PC-3 (cell line): Measurements from ENCODE around the gene FOSL1.

Experiments
- EZH2phosphoT487 ChIP-seq: fragments of 300-600 bp; sonication (generic); IDR thresholded peaks from 2 replicates; pipeline ENCODE4 v1.6.1; 2018; ENCODE audit warnings: mild to moderate bottlenecking, antibody characterized with exemption, low read length, borderline replicate concordance
- TF ChIP-seq, protein P1 (sequence below): fragments of 300-600 bp; sonication (generic); conservative IDR thresholded peaks from 2 replicates; pipeline ENCODE4 v1.5.1; 2017; ENCODE audit warnings: antibody characterized with exemption, low read depth, mild to moderate bottlenecking, low read length

DNA sequence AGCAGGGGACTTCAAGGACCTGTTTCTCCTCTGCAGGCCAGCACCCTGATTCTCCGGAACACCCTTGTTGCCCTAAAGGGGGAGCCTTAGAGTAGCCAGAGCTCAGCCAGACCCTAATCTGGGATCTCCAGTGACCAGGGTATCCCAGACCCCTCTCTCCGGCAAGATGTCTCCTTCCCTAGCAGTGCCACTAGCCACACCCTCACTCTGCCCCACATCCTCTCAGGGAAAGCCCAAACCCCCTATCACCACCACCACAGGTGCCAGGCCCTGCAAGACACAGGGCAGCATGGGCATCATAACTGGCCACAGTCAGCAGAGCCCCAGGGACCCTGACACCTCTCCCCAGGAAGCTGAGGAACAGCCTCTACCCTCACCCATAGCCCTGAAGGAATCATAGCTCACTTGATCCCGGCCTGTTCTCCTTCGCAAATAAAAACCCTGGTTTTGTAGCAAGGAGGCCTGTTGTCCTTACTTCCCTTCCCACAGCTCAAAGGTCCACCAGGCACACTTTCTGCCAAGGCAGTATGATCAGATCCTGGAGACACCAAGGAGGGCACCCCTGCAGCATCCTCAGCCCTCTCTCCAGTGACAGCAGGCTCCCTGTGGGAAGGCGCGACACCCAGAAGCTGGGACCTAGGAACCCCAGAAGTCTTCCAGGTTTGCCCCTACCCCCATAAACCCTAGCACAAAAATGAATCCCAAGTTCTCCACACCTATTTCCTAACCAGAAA is 46.8 kb downstream of the FOSL1 start:
- TF ChIP-seq, protein P1, sequence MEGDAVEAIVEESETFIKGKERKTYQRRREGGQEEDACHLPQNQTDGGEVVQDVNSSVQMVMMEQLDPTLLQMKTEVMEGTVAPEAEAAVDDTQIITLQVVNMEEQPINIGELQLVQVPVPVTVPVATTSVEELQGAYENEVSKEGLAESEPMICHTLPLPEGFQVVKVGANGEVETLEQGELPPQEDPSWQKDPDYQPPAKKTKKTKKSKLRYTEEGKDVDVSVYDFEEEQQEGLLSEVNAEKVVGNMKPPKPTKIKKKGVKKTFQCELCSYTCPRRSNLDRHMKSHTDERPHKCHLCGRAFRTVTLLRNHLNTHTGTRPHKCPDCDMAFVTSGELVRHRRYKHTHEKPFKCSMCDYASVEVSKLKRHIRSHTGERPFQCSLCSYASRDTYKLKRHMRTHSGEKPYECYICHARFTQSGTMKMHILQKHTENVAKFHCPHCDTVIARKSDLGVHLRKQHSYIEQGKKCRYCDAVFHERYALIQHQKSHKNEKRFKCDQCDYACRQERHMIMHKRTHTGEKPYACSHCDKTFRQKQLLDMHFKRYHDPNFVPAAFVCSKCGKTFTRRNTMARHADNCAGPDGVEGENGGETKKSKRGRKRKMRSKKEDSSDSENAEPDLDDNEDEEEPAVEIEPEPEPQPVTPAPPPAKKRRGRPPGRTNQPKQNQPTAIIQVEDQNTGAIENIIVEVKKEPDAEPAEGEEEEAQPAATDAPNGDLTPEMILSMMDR, result peak; percentile 48
- TF ChIP-seq EZH2phosphoT487, result no peak
